WTC11 (cell line): Measurements from ENCODE around the gene HMGB4. TPM values are rescaled to one million over a fixed set of nuclear protein-coding genes. Genes with fewer than 3 reads are reported as not detected.

Experiments
- ATAC-seq: fragments of 200-7000 bp; cut with Tn5 transposase; 2 replicates; pipeline ENCODE4 v1.10.0; 2021; ENCODE audit warnings: mild to moderate bottlenecking, moderate library complexity
- CTCF ChIA-PET: fragments of 300-600 bp; sonication (Branson Sonifier 250); formaldehyde crosslinking; loops from one replicate; lab custom pipeline; 2021; ENCODE audit warnings: antibody characterized with exemption; lab: Charles Lee
- POLR2A ChIA-PET: fragments of 350-600 bp; sonication (Branson Sonifier 250); formaldehyde crosslinking; loops from one replicate; lab custom pipeline; 2021; ENCODE audit warnings: antibody characterized with exemption; lab: Charles Lee
- DNase-seq: peaks from one replicate; pipeline ENCODE4 v3.0.0; 2021; ENCODE audit warnings: low spot score
- H3K27ac Mint-ChIP-seq: 2 replicates; pipeline ENCODE4 v1.8.0; 2021; ENCODE audit warnings: mixed read lengths
- H3K27me3 Mint-ChIP-seq: 2 replicates; pipeline ENCODE4 v1.8.0; 2021; ENCODE audit warnings: low read depth, mild to moderate bottlenecking, moderate library complexity, mixed read lengths
- H3K36me3 Mint-ChIP-seq: 2 replicates; pipeline ENCODE4 v1.8.0; 2021; ENCODE audit warnings: mixed read lengths
- H3K4me1 Mint-ChIP-seq: 2 replicates; pipeline ENCODE4 v1.8.0; 2022; ENCODE audit warnings: mixed read lengths
- H3K4me3 Mint-ChIP-seq: 2 replicates; pipeline ENCODE4 v1.8.0; 2021; ENCODE audit warnings: mild to moderate bottlenecking, moderate library complexity, mixed read lengths
- H3K9me3 Mint-ChIP-seq: 2 replicates; pipeline ENCODE4 v1.8.0; 2021; ENCODE audit warnings: mixed read lengths
- ATF6 ChIP-seq: sonication (generic); formaldehyde crosslinking; IDR thresholded peaks from 2 replicates; pipeline ENCODE4 v1.8.1; 2023; ENCODE audit warnings: mild to moderate bottlenecking, missing genetic modification reagents
- CDX4 ChIP-seq: fragments of 250-450 bp; sonication (Bioruptor Pico); IDR thresholded peaks from 2 replicates; pipeline ENCODE4 v1.9.0; 2021; ENCODE audit warnings: moderate library complexity, mild to moderate bottlenecking, inconsistent platforms, borderline replicate concordance
- CREB1 ChIP-seq: sonication (generic); formaldehyde crosslinking; IDR thresholded peaks from 2 replicates; pipeline ENCODE4 v1.8.0; 2023; ENCODE audit warnings: mild to moderate bottlenecking, missing genetic modification reagents
- CREM ChIP-seq: sonication (generic); formaldehyde crosslinking; IDR thresholded peaks from 2 replicates; pipeline ENCODE4 v1.8.1; 2022; ENCODE audit warnings: mild to moderate bottlenecking, missing genetic modification reagents, moderate library complexity
- CTCF ChIP-seq: fragments of 200-600 bp; IDR thresholded peaks from 2 replicates; pipeline ENCODE4 v1.8.0; 2022; ENCODE audit warnings: antibody characterized with exemption
- ERG ChIP-seq: fragments of 250-450 bp; sonication (Bioruptor Pico); IDR thresholded peaks from 2 replicates; pipeline ENCODE4 v1.8.0; 2021; ENCODE audit warnings: mild to moderate bottlenecking
- ETV6 ChIP-seq: sonication (generic); formaldehyde crosslinking; IDR thresholded peaks from 2 replicates; pipeline ENCODE4 v1.8.1; 2022; ENCODE audit warnings: mild to moderate bottlenecking, missing genetic modification reagents
- FOXJ3 ChIP-seq: sonication (generic); formaldehyde crosslinking; IDR thresholded peaks from 2 replicates; pipeline ENCODE4 v1.9.0; 2021; ENCODE audit warnings: missing genetic modification reagents, mild to moderate bottlenecking, borderline replicate concordance
- FOXP1 ChIP-seq: sonication (generic); formaldehyde crosslinking; IDR thresholded peaks from 2 replicates; pipeline ENCODE4 v1.8.0; 2022; ENCODE audit warnings: missing genetic modification reagents, mild to moderate bottlenecking, moderate library complexity, borderline replicate concordance
- MAX ChIP-seq: sonication (generic); formaldehyde crosslinking; IDR thresholded peaks from 2 replicates; pipeline ENCODE4 v1.8.0; 2022; ENCODE audit warnings: mild to moderate bottlenecking, missing genetic modification reagents
- MYBL2 ChIP-seq: sonication (generic); formaldehyde crosslinking; IDR thresholded peaks from 2 replicates; pipeline ENCODE4 v1.8.1; 2023; ENCODE audit warnings: mild to moderate bottlenecking, moderate library complexity, missing genetic modification reagents
- NFATC4 ChIP-seq: fragments of 250-450 bp; sonication (Bioruptor Pico); IDR thresholded peaks from 2 replicates; pipeline ENCODE4 v1.9.0; 2021; ENCODE audit warnings: mild to moderate bottlenecking
- OVOL2 ChIP-seq: fragments of 250-450 bp; sonication (Bioruptor Pico); IDR thresholded peaks from 2 replicates; pipeline ENCODE4 v1.9.0; 2021; ENCODE audit warnings: mild to moderate bottlenecking, borderline replicate concordance
- PRRX2 ChIP-seq: fragments of 250-450 bp; sonication (Bioruptor Pico); IDR thresholded peaks from 2 replicates; pipeline ENCODE4 v1.8.0; 2021; ENCODE audit warnings: mild to moderate bottlenecking
- SP1 ChIP-seq: sonication (generic); formaldehyde crosslinking; conservative IDR thresholded peaks from 2 replicates; pipeline ENCODE4 v1.8.1; 2022; ENCODE audit warnings: missing genetic modification reagents
- ZNF416 ChIP-seq: fragments of 250-450 bp; sonication (Bioruptor Pico); IDR thresholded peaks from 2 replicates; pipeline ENCODE4 v1.9.0; 2021; ENCODE audit warnings: mild to moderate bottlenecking, inconsistent platforms
- ZSCAN18 ChIP-seq: fragments of 250-450 bp; sonication (Bioruptor Pico); IDR thresholded peaks from 2 replicates; pipeline ENCODE4 v2.1.2; 2022; ENCODE audit warnings: mild to moderate bottlenecking, moderate library complexity
- total RNA-seq: library from RNA; stranded (reverse); gene quantifications from 3 replicates; pipeline ENCODE4 v1.2.3, GENCODE V29; 2021
- TF ChIP-seq, protein P1 (sequence below): sonication (generic); formaldehyde crosslinking; IDR thresholded peaks from 2 replicates; pipeline ENCODE4 v1.8.1; 2022; ENCODE audit warnings: low read depth, missing genetic modification reagents, borderline replicate concordance
- TF ChIP-seq, protein P2 (sequence below): sonication (generic); formaldehyde crosslinking; IDR thresholded peaks from 2 replicates; pipeline ENCODE4 v1.8.1; 2022; ENCODE audit warnings: low read depth, mild to moderate bottlenecking, moderate library complexity, missing genetic modification reagents, borderline replicate concordance

HMGB4 gene
- total RNA-seq, 1 experiment from 2014 or later: not detected

- TF ChIP-seq NFATC4 (CRISPR knock-in tag): no peak
- TF ChIP-seq FOXJ3: no peak
- TF ChIP-seq CDX4 (CRISPR knock-in tag): no peak
- TF ChIP-seq, protein P1, sequence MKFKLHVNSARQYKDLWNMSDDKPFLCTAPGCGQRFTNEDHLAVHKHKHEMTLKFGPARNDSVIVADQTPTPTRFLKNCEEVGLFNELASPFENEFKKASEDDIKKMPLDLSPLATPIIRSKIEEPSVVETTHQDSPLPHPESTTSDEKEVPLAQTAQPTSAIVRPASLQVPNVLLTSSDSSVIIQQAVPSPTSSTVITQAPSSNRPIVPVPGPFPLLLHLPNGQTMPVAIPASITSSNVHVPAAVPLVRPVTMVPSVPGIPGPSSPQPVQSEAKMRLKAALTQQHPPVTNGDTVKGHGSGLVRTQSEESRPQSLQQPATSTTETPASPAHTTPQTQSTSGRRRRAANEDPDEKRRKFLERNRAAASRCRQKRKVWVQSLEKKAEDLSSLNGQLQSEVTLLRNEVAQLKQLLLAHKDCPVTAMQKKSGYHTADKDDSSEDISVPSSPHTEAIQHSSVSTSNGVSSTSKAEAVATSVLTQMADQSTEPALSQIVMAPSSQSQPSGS (CRISPR knock-in tag): no peak
- TF ChIP-seq FOXP1 (CRISPR knock-in tag): no peak
- no peak for TF ChIP-seq OVOL2 (CRISPR knock-in tag)
- TF ChIP-seq CREM (CRISPR knock-in tag): no peak
- TF ChIP-seq CTCF: no peak
- no peak for TF ChIP-seq MAX (CRISPR knock-in tag)
- no peak for TF ChIP-seq ATF6 (CRISPR knock-in tag)
- no peak for TF ChIP-seq CREB1 (CRISPR knock-in tag)
- no peak for TF ChIP-seq ZNF416 (CRISPR knock-in tag)
- TF ChIP-seq PRRX2: no peak
- TF ChIP-seq, protein P2, sequence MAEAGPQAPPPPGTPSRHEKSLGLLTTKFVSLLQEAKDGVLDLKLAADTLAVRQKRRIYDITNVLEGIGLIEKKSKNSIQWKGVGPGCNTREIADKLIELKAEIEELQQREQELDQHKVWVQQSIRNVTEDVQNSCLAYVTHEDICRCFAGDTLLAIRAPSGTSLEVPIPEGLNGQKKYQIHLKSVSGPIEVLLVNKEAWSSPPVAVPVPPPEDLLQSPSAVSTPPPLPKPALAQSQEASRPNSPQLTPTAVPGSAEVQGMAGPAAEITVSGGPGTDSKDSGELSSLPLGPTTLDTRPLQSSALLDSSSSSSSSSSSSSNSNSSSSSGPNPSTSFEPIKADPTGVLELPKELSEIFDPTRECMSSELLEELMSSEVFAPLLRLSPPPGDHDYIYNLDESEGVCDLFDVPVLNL (CRISPR knock-in tag): no peak
- TF ChIP-seq ERG: no peak
- TF ChIP-seq ZSCAN18 (CRISPR knock-in tag): no peak
- TF ChIP-seq SP1 (CRISPR knock-in tag): no peak
- TF ChIP-seq MYBL2 (CRISPR knock-in tag): no peak
- no peak for TF ChIP-seq ETV6 (CRISPR knock-in tag)
- Mint-ChIP-seq H3K27ac (no peak overlapping the region), H3K4me3 (no peak overlapping the region), H3K36me3 (no peaks in the 10 kb centered on the region; the same call in 1 of the 2 replicates), H3K27me3 (no peaks in the 10 kb centered on the region), H3K4me1 (peaks cover 3% of the 10 kb centered on the region; the same call in 1 of the 2 replicates), H3K9me3 (peaks cover 7% of the 10 kb centered on the region)
- ChIA-PET POLR2A (no interaction called here), CTCF (no interaction called here)
- DNase-seq (no peak), ATAC-seq (no peak)
Measured at GRCh38 chr1:33908324-33908956, 44.6 kb downstream of the HMGB4 start.
